GM12878 (cell line): ENCODE results near the gene ATP6V0D1. TPM values are rescaled to one million over a fixed set of nuclear protein-coding genes. Genes with fewer than 3 reads are reported as not detected.

Source experiments
- CHD4 ChIP-seq: fragments of 200-600 bp; sonication (generic); IDR thresholded peaks from 2 replicates; pipeline ENCODE4 v1.6.1; 2016; ENCODE audit warnings: mild to moderate bottlenecking
- EP300 ChIP-seq, 2 experiments: fragments of 150-350 bp in 1 of 2; IDR thresholded peaks; 2 replicates each; pipeline ENCODE4 v1.6.1; 2011 to 2012; ENCODE audit warnings: low read depth in 2 of 2, low read length in 2 of 2, borderline replicate concordance in 1 of 2, improper control_type of control experiment in 1 of 2, inconsistent platforms in 1 of 2; ENCODE audit not compliant: control insufficient read depth in 1 of 2
- ETV6 ChIP-seq, 2 experiments: fragments of 450-650 bp in 1 of 2; IDR thresholded peaks in 1 of 2; conservative IDR thresholded peaks in 1 of 2; 2 replicates each; pipeline ENCODE4 v1.6.1; 2014; ENCODE audit warnings: antibody characterized with exemption in 1 of 2, borderline replicate concordance in 1 of 2, low read depth in 1 of 2, mild to moderate bottlenecking in 1 of 2, moderate library complexity in 1 of 2
- HDAC6 ChIP-seq: fragments of 200-600 bp; sonication (generic); IDR thresholded peaks from one replicate; pipeline ENCODE4 v1.8.0; 2017; ENCODE audit warnings: antibody characterized with exemption; ENCODE audit not compliant: unreplicated experiment
- IKZF1 ChIP-seq: fragments of 450-650 bp; conservative IDR thresholded peaks from 2 replicates; pipeline ENCODE4 v1.6.1; 2017; ENCODE audit warnings: antibody characterized with exemption, mild to moderate bottlenecking
- IRF4 ChIP-seq: IDR thresholded peaks from 2 replicates; pipeline ENCODE4 v1.6.1; 2011; ENCODE audit warnings: low read depth, low read length
- KAT2A ChIP-seq: conservative IDR thresholded peaks from 2 replicates; pipeline ENCODE4 v1.6.1; 2011; ENCODE audit warnings: low read depth, low read length; ENCODE audit not compliant: control insufficient read depth
- NBN ChIP-seq: fragments of 450-650 bp; IDR thresholded peaks from 2 replicates; pipeline ENCODE4 v1.6.1; 2016
- PKNOX1 ChIP-seq: fragments of 450-650 bp; IDR thresholded peaks from 2 replicates; pipeline ENCODE4 v1.6.1; 2016; ENCODE audit warnings: mild to moderate bottlenecking
- POLR2A ChIP-seq: IDR thresholded peaks from 2 replicates; pipeline ENCODE4 v1.6.1; 2011; ENCODE audit warnings: low read depth, mild to moderate bottlenecking, low read length
- RBBP5 ChIP-seq: fragments of 200-600 bp; sonication (generic); conservative IDR thresholded peaks from 2 replicates; pipeline ENCODE4 v1.6.1; 2016
- RFX5 ChIP-seq: IDR thresholded peaks from 2 replicates; pipeline ENCODE4 v1.6.1; 2011; ENCODE audit warnings: low read depth, low read length, improper control_type of control experiment
- SIN3A ChIP-seq: IDR thresholded peaks from 2 replicates; pipeline ENCODE4 v1.6.1; 2012; ENCODE audit warnings: low read depth, low read length, improper control_type of control experiment
- STAT1 ChIP-seq: fragments of 450-650 bp; conservative IDR thresholded peaks from 2 replicates; pipeline ENCODE4 v1.6.1; 2014; ENCODE audit warnings: antibody characterized with exemption, mild to moderate bottlenecking
- TCF7 ChIP-seq: IDR thresholded peaks from 2 replicates; pipeline ENCODE4 v1.6.1; 2014; ENCODE audit warnings: antibody characterized with exemption, borderline replicate concordance
- ZNF622 ChIP-seq: fragments of 450-650 bp; IDR thresholded peaks from 2 replicates; pipeline ENCODE4 v1.6.1; 2017; ENCODE audit warnings: mild to moderate bottlenecking, inconsistent platforms
- ZSCAN29 ChIP-seq: fragments of 450-650 bp; IDR thresholded peaks from 2 replicates; pipeline ENCODE4 v1.6.1; 2017; ENCODE audit warnings: mild to moderate bottlenecking, moderate library complexity
- polyA plus RNA-seq, 11 experiments: library from polyadenylated mRNA; depleted of rRNA in 4 of 11; unstranded in 6 of 11; stranded (reverse) in 5 of 11; fragments of >200 nt; fragmentation: Nextera tagmentation in 4 of 11; fragmentation: Illumina TruSeq in 1 of 11; extraction: Ambion mirVana in 4 of 11; extraction: Trizol in 1 of 11; gene quantifications; 1 replicate in 1 of 11; 2 replicates in 10 of 11; pipeline versions ENCODE4 v1.2.1 to v1.2.3, GENCODE V29; 2011 to 2016; ENCODE audit warnings: inconsistent platforms in 2 of 11, missing spikeins in 2 of 11, low read depth in 1 of 11
- total RNA-seq, 4 experiments: library from RNA; depleted of rRNA in 3 of 4; stranded (reverse); fragments of >200 nt in 3 of 4; fragmentation: Illumina TruSeq in 1 of 4; extraction: Trizol in 1 of 4; gene quantifications; 2 replicates each; pipeline versions ENCODE4 v1.2.1 to v1.2.3, GENCODE V29; 2013 to 2021
- TF ChIP-seq, protein P1 (sequence below): IDR thresholded peaks from 2 replicates; pipeline ENCODE4 v1.6.1; 2012; ENCODE audit warnings: improper control_type of control experiment, low read depth, low read length; ENCODE audit not compliant: insufficient replicate concordance
- TF ChIP-seq, protein P2 (sequence below): IDR thresholded peaks from 2 replicates; pipeline ENCODE4 v1.6.1; 2011; ENCODE audit warnings: low read depth, mild to moderate bottlenecking, low read length, moderate library complexity, borderline replicate concordance; ENCODE audit errors: extremely low read depth
- TF ChIP-seq, protein P3 (sequence below): fragments of 450-650 bp; IDR thresholded peaks from 2 replicates; pipeline ENCODE4 v1.6.1; 2016; ENCODE audit warnings: mild to moderate bottlenecking, moderate library complexity, borderline replicate concordance

Gene ATP6V0D1
- total and polyA plus RNA-seq, 10 of the 15 experiments (the other 5 are each of a cell fraction or from before 2014, with no cell fraction given): 28.1 to 141 (median 70.3) TPM

GRCh38 chr16:67480833-67481560, at the start of gene ATP6V0D1 (continued):
- TF ChIP-seq, protein P1, sequence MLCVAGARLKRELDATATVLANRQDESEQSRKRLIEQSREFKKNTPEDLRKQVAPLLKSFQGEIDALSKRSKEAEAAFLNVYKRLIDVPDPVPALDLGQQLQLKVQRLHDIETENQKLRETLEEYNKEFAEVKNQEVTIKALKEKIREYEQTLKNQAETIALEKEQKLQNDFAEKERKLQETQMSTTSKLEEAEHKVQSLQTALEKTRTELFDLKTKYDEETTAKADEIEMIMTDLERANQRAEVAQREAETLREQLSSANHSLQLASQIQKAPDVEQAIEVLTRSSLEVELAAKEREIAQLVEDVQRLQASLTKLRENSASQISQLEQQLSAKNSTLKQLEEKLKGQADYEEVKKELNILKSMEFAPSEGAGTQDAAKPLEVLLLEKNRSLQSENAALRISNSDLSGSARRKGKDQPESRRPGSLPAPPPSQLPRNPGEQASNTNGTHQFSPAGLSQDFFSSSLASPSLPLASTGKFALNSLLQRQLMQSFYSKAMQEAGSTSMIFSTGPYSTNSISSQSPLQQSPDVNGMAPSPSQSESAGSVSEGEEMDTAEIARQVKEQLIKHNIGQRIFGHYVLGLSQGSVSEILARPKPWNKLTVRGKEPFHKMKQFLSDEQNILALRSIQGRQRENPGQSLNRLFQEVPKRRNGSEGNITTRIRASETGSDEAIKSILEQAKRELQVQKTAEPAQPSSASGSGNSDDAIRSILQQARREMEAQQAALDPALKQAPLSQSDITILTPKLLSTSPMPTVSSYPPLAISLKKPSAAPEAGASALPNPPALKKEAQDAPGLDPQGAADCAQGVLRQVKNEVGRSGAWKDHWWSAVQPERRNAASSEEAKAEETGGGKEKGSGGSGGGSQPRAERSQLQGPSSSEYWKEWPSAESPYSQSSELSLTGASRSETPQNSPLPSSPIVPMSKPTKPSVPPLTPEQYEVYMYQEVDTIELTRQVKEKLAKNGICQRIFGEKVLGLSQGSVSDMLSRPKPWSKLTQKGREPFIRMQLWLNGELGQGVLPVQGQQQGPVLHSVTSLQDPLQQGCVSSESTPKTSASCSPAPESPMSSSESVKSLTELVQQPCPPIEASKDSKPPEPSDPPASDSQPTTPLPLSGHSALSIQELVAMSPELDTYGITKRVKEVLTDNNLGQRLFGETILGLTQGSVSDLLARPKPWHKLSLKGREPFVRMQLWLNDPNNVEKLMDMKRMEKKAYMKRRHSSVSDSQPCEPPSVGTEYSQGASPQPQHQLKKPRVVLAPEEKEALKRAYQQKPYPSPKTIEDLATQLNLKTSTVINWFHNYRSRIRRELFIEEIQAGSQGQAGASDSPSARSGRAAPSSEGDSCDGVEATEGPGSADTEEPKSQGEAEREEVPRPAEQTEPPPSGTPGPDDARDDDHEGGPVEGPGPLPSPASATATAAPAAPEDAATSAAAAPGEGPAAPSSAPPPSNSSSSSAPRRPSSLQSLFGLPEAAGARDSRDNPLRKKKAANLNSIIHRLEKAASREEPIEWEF: no peak
- TF ChIP-seq ETV6 (conservative IDR thresholded peaks at IDR 0.05 in 1 of 2, IDR thresholded peaks at IDR 0.05 in 1 of 2; ENCODE audit: borderline replicate concordance in 1 of 2, low read depth in 1 of 2): no peak; a peak in 1 of 4 replicates
- TF ChIP-seq SIN3A: peak; percentile 99
- TF ChIP-seq POLR2A: peak; percentile 86
- no peak for TF ChIP-seq HDAC6
- TF ChIP-seq, protein P2, sequence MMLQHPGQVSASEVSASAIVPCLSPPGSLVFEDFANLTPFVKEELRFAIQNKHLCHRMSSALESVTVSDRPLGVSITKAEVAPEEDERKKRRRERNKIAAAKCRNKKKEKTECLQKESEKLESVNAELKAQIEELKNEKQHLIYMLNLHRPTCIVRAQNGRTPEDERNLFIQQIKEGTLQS: peak; percentile 100
- no peak for TF ChIP-seq KAT2A
- TF ChIP-seq NBN: peak; percentile 67; the same call in 1 of the 2 replicates
- peak; percentile 54; the same call in 1 of the 2 replicates for TF ChIP-seq RFX5
- TF ChIP-seq ZSCAN29: no peak
- TF ChIP-seq PKNOX1: peak; percentile 88
- no peak for TF ChIP-seq CHD4
- 0 out of 4 replicates have a peak, but pooled peaks of 1 of the 2 experiments have one; percentile 13 for TF ChIP-seq EP300 (IDR thresholded peaks at IDR 0.05; ENCODE audit: borderline replicate concordance in 1 of 2, control insufficient read depth in 1 of 2, low read depth in 2 of 2, low read length in 2 of 2)
- TF ChIP-seq STAT1: no peak
- peak; percentile 92 for TF ChIP-seq IKZF1
- TF ChIP-seq TCF7: no peak
- TF ChIP-seq, protein P3, sequence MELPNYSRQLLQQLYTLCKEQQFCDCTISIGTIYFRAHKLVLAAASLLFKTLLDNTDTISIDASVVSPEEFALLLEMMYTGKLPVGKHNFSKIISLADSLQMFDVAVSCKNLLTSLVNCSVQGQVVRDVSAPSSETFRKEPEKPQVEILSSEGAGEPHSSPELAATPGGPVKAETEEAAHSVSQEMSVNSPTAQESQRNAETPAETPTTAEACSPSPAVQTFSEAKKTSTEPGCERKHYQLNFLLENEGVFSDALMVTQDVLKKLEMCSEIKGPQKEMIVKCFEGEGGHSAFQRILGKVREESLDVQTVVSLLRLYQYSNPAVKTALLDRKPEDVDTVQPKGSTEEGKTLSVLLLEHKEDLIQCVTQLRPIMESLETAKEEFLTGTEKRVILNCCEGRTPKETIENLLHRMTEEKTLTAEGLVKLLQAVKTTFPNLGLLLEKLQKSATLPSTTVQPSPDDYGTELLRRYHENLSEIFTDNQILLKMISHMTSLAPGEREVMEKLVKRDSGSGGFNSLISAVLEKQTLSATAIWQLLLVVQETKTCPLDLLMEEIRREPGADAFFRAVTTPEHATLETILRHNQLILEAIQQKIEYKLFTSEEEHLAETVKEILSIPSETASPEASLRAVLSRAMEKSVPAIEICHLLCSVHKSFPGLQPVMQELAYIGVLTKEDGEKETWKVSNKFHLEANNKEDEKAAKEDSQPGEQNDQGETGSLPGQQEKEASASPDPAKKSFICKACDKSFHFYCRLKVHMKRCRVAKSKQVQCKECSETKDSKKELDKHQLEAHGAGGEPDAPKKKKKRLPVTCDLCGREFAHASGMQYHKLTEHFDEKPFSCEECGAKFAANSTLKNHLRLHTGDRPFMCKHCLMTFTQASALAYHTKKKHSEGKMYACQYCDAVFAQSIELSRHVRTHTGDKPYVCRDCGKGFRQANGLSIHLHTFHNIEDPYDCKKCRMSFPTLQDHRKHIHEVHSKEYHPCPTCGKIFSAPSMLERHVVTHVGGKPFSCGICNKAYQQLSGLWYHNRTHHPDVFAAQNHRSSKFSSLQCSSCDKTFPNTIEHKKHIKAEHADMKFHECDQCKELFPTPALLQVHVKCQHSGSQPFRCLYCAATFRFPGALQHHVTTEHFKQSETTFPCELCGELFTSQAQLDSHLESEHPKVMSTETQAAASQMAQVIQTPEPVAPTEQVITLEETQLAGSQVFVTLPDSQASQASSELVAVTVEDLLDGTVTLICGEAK: peak; percentile 32; the same call in 1 of the 2 replicates
- no peak for TF ChIP-seq ZNF622
- TF ChIP-seq IRF4: no peak
- TF ChIP-seq RBBP5: no peak
